HG02798 (cell line): ENCODE measurements around the gene ACAD8.
"Not testable (repeated sequence)": the region's sequence is repeated elsewhere in the genome, so short reads cannot be mapped to it uniquely, and the experiment has no call there.

Experiments
- ATAC-seq: cut with Tn5 transposase; IDR thresholded peaks from one replicate; pipeline ENCODE4 v1.9.1; 2021; ENCODE audit warnings: mild to moderate bottlenecking; ENCODE audit not compliant: unreplicated experiment, poor library complexity

Gene ACAD8

DNA sequence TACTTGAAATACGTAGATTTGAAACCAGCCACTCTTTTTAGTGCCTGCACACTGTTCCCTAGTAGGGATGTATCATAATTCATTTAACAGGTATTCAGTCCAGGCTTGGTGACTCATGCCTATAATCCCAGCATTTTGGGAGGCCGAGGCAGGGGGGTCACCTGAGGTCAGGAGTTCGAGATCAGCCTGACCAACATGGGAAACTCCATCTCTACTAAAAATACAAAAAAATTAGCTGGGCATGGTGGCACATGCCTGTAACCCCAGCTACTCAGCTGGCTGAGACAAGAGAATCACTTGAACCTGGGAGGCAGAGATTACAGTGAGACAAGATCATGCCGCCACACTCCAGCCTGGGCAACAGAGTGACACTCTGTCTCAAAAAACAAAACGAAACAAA, 31.0 kb downstream of the ACAD8 start:
- not testable (repeated sequence) for ATAC-seq

DNA sequence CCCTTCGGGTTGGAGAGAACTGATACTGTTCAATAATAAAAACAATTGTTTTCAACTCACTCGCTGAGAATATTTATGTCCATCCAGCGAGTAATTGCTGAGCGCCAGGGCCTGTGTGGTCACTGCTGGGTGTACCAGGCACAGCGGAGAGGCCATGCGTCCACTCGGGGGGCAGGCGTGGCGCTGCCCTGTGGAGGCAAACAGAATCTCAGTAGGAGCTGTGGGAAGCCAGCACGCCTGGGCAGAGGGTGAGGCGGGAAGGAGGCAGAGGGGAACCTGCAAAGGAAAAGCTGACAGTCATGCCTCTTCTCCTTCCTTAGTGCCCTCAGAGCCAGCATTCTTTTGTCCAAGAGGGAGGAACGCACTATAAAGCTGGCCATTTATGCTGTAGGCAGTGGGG, 34.2 kb downstream of the ACAD8 start:
- ATAC-seq = no peak

DNA sequence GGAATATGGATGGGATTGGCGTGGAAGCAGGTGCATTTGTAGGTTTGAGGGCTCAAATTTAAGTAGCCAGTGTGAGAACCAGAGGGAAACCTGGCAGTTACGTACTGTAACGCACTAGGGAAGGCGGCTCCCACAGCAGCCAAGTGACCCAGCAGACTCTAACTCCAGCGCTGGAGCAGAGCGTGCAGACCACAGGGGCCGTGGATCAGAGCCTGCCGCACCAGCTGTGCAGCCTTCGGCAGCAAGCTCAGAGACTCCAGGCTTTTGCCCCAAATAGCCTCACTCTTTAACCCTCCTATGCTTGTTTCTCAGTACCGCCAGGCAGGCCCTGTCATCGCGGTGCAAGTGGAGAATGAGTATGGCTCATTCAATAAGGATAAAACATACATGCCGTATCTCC, 35.1 kb downstream of the ACAD8 start:
- no peak for ATAC-seq

DNA sequence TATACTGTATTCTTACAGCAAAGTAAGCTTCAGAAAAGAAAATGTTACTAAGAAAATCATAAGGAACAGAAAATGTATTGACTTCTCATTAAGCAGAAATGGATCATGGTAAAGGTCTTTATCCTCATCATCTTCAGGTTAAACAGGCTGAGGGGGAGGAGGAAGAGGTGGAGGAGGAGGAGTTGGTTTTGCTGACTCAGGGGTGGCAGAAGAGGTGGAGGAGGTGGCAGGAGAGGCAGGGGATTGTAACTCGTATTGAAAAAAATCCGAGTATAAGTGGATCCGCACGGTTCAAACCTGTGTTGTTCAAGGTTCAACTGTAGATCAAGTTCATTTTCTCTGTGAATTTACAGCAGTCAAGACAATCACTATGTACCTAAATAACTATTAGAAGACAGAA, 35.8 kb downstream of the ACAD8 start:
- ATAC-seq = no peak

DNA sequence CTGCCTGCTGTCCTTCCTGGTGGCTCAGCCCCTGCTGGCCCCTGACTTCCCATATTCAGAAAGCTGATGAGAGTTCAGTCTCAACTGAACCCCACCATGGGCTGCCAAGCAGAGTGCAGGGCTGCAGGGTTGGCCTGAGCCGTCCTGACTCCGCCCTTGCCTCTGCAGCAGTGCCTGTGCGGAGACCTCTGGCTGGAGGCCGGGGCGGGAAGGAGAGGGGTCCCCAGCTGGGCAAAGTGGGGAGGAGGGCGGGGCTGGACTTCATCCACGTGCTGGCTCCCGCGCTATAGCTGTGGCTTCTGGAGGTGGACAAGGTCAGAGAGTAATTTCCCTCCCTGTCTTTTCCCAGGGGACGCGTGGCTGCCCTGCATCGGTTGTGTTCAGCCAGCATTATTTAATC, 36.4 kb downstream of the ACAD8 start:
- ATAC-seq = no peak

DNA sequence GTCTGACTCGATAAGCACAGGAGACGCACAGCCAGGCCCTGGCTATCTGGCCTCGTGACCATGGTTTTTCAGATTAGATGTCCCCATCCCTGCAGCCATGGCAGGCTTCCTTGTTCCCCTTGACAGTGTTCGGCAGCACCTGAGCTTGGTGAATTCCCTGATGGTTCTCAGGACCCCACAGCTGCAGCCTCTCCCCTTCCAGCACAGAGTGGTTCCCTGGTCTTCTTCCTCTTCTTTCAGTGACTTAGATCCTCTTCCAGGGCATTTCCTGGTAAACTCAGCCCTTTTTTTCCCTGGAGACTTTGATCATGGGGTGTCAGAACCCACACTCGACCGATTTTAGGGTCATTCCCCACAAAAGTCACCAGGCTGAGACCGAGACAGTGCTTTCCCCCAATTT, 37.3 kb downstream of the ACAD8 start:
- no peak for ATAC-seq

DNA sequence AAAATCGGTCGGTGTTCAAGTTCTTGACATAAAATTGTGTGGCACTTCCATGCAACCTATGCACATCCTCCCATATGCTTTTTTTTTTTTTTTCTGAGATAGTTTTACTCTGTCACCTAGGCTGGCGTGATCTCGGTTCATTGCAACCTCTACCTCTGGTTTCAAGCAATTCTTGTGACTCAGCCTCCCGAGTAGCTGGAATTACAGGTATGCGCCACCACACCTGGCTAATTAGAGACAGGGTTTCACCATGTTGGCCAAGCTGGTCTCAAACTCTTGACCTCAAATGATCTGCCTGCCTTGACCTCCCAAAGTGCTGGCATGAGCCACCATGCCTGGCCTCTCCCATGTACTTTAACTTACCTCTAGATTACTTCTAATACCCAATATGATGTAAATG, 37.8 kb downstream of the ACAD8 start:
- ATAC-seq = no peak

DNA sequence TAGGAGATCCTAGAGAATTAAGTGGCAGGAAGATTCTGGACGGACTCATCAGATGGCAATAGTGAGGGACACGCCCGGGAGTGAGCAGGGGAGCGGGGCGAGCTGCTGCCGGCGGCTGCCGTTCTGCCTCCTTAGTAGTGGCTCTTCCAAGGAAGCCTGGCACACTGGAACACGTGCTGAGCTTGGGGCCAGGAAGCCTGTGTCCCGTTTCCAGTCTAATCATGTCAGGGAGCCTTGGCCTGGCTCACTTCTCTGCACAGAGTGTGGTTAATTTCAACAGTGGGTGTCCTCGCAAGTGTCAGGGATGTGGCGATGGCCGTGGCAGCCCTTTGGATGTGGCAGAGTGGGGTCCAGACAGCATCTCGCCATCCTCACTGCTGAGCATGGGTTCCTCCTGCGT, 39.3 kb downstream of the ACAD8 start:
- no peak for ATAC-seq

DNA sequence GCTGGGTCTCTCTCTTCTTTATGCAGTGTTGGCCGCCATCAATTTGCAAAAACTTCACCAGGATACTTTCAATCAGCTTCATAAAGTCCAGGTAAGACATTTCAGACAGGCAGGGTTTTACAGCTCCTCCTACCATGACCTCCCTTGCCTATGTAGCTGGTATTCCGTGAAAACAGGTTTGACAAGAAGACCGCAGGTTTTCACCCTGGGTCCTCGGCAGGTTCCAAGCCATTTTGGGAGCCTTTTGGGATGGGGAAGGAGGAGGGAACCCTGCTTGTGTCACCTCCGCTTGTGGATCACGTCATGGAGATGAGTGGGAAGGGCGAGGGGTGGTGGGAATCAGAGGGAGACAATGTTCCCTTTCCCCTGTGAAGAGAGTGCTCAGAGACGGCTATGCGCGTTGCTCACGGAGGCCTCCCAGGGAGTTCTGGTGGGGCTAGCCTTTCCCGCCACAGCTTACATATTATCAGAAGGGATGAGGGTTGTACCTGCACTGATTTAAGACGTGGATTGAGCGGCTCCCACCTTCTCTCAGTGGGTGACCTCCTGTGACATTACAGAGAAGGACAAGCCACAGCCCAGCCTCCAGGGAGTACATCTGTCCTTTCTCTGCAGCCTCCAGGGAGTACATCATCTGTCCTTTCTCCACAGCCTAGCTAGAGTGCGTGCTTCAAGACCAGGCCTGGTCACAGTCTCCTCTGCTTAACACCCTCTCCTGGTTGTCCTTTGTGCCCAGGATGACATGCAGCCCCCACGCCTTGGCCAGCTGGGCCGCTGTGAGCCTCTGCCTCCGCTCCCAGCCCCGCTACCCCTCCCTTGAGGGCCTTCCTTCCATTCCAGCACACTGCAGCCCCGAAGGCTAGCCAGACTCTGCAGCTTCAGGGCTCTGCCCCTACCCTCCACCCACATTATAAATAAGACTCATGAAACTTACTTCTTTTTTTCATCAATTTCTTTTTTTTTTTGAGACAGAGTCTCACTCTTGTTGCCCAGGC, 40.0 kb downstream of the ACAD8 start:
- ATAC-seq = no peak

DNA sequence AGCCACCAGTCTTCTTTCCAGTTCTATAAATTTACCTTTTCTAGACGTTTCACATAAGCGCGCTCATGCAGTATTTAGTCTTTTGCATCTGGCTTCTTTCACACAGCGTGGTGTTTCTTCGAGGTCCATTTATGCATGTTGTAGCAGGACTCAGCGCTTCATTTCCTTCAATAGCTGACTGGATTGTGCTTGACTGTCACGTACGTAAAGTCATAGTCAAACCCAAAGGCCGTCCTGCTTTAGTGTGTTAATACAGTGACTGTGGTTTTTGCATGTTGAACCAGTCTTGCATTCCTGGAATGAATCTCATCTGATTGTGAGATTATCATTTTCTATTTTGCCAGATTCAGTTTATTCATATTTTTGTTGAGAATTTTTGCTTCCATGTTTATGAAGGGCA, 41.3 kb downstream of the ACAD8 start:
- ATAC-seq = no peak

DNA sequence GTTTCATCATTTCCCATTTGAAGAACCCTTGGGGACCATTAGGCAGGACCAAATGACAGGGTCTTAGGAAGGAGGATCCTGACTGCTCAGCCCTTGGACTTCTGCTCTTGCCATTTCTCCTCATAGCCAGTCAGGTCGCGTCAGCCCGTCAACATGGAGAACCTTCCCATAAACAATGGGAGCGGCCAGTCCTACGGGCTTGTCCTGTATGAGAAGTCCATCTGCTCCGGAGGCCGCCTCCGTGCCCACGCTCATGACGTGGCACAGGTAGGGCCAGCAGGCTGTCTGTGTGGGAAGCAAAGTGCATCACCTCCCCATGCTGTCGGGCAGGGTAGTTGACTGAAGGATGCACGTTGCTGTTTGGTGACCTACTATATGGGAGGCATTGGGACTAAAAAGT, 58.9 kb downstream of the ACAD8 start:
- no peak for ATAC-seq

DNA sequence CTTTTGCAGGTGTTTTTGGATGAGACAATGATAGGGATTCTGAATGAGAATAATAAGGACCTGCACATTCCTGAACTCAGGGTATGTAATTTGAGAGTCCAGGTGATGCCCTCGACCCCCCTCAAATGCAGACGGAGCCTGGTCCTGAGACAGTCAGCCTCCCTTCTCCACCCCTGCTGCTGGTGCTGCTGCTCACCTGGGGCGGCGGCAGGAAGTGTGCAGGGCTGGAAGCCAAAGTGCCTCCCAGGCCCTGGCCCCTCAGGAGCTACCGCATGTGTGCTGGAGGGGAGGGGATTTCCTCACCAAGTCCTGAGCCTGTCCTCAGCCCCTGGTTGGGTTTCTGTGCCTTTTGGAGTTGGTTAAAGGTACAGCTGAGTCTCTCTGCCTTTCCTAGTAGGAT, 59.4 kb downstream of the ACAD8 start:
- no peak for ATAC-seq

DNA sequence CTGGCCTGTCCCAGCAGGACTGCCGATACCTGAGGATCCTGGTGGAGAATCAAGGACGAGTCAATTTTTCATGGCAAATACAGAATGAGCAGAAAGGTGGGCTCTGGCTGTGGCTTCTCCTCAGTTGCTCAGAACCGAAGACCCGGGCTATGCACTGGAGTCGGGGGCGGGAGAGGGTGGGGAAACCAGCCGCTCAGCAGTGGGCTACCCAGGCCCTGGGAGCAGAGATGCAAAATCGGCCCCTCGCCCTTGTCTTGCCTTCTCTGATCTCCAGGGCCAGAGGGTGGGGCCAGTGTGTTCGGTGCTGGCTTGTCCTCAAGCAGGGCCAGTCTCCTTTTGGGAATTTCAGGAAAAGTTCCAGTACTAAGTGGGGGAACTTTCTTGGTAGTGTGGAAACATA, 60.0 kb downstream of the ACAD8 start:
- no peak for ATAC-seq

DNA sequence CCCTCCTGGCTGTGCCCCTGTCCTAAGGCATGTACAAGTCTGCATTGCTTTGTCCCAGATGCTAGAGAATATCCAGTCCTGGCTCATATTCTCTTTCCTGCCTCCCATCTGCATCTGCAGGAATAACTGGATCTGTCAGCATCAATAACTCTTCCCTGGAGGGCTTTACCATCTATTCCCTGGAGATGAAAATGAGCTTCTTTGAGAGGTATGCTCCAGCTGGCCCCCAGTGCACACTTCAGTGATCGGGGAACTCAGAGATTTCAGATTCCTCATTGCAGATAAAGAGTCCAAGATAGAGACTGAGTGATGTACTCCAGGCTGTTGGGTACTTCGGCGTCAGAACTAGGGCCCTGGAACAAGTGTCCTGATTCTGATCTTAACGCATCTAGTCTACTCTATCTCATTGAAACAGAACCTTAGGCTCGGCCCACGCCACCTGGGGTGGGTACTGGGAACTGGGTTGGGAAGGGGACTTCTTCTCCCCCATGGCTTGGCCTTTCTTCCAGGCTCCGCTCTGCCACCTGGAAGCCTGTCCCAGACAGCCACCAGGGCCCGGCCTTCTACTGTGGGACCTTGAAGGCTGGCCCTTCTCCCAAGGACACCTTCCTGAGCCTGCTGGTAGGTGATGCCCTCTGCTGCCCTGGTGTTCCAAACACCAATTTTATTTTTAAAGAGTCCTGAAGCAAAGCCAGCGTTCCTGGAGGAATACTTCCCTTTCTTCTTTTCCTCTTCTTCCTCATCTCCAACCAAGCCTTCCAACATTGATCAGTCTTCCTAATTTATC, 60.6 kb downstream of the ACAD8 start:
- ATAC-seq = no peak
